AG04449 (cell line): Measurements from ENCODE around the gene TAGLN2.

Source experiments
- CTCF ChIA-PET: fragments of 350-600 bp; formaldehyde crosslinking; extraction: SDS; loops from one replicate; lab custom pipeline; 2021; ENCODE audit warnings: antibody characterized with exemption; lab: Yijun Ruan, JAX
- POLR2A ChIA-PET: fragments of 400-600, 350-600 bp; formaldehyde crosslinking; extraction: SDS; loops from one replicate; lab custom pipeline; 2020; ENCODE audit warnings: antibody characterized with exemption, inconsistent platforms; lab: Yijun Ruan, JAX
- DNase-seq: peaks from one replicate; pipeline ENCODE4 v3.0.0-alpha.2; 2010; ENCODE audit warnings: low read depth, low spot score
- H3K4me3 ChIP-seq: 2 replicates; pipeline ENCODE4 v1.5.1; 2011; ENCODE audit warnings: low read depth, mild to moderate bottlenecking, control low read depth, low read length
- CTCF ChIP-seq: IDR thresholded peaks from one replicate; pipeline ENCODE4 v1.5.1; 2011; ENCODE audit warnings: mild to moderate bottlenecking, moderate library complexity, low read length, control low read depth, inconsistent platforms; ENCODE audit not compliant: insufficient read depth; ENCODE audit errors: missing control alignments

The TAGLN2 gene

GRCh38 chr1:159946242-159947187 lies 21.2 kb upstream of the TAGLN2 start:
- ChIA-PET CTCF (interaction anchor here (0.8 to 14.9 kb wide), 10 partner anchors 8 to 134 kb away, joined by 3 to 220 read pairs (median 4); partner anchors contain the start of gene SLAMF9), POLR2A (interaction anchor here (1.0 kb wide), 1 partner anchor 13 kb away, joined by 3 read pairs; no protein-coding TSS in a partner anchor)
- no peak for DNase-seq
- no peak for TF ChIP-seq CTCF
- no peak overlapping the region; the same call in 1 of the 2 replicates for H3K4me3 ChIP-seq

- ChIA-PET POLR2A (interaction anchor here (1.0 kb wide), 1 partner anchor 14 kb away, joined by 3 read pairs; no protein-coding TSS in a partner anchor), CTCF (interaction anchor here (0.8 to 14.9 kb wide), 9 partner anchors 9 to 135 kb away, joined by 3 to 220 read pairs (median 3); partner anchors contain the start of gene SLAMF9)
- H3K4me3 ChIP-seq, result peak within 1 kb of the TSS; percentile 53
- no peak for DNase-seq
- peak; percentile 69 for TF ChIP-seq CTCF
Observed at GRCh38 chr1:159945483-159946241, 20.4 kb upstream of the TAGLN2 start, which contains the start of gene IGSF9. TSS of gene IGSF9 (minus strand) at chr1:159945613. CDS start at chr1:159943454, 2,159 bp downstream.

GRCh38 chr1:159944623-159945455 lies 19.5 kb upstream of the TAGLN2 start:
- ChIA-PET POLR2A (no interaction called here), CTCF (interaction anchor here (0.8 to 14.9 kb wide), 9 partner anchors 8 to 134 kb away, joined by 3 to 220 read pairs (median 4); partner anchors contain the start of gene SLAMF9)
- DNase-seq, result no peak
- peak overlapping the region; percentile 53 for H3K4me3 ChIP-seq
- no peak for TF ChIP-seq CTCF

GRCh38 chr1:159943908-159944622 lies 18.8 kb upstream of the TAGLN2 start:
- ChIA-PET POLR2A (no interaction called here), CTCF (interaction anchor here (0.7 to 14.9 kb wide), 7 partner anchors 11 to 135 kb away, joined by 3 to 220 read pairs (median 3); no protein-coding TSS in a partner anchor)
- DNase-seq, result no peak
- TF ChIP-seq CTCF, result no peak
- H3K4me3 ChIP-seq, result no peak overlapping the region

- ChIA-PET POLR2A (no interaction called here), CTCF (interaction anchor here (0.7 to 14.9 kb wide), 4 partner anchors 10 to 64 kb away, joined by 3 to 220 read pairs (median 6); no protein-coding TSS in a partner anchor)
- DNase-seq, result no peak
Observed at GRCh38 chr1:159943278-159943640, 18.0 kb upstream of the TAGLN2 start.

More at GRCh38 chr1:159943278-159943640, 18.0 kb upstream of the TAGLN2 start:
- TF ChIP-seq CTCF, result no peak
- no peak overlapping the region for H3K4me3 ChIP-seq
